ENCODE data around the gene ARMC5. TPM values are rescaled to one million over a fixed set of nuclear protein-coding genes. Genes with fewer than 3 reads are reported as not detected.

The ARMC5 gene
- polyA plus RNA-seq, 1 donor from 2014 or later = 27.6 TPM

DNA sequence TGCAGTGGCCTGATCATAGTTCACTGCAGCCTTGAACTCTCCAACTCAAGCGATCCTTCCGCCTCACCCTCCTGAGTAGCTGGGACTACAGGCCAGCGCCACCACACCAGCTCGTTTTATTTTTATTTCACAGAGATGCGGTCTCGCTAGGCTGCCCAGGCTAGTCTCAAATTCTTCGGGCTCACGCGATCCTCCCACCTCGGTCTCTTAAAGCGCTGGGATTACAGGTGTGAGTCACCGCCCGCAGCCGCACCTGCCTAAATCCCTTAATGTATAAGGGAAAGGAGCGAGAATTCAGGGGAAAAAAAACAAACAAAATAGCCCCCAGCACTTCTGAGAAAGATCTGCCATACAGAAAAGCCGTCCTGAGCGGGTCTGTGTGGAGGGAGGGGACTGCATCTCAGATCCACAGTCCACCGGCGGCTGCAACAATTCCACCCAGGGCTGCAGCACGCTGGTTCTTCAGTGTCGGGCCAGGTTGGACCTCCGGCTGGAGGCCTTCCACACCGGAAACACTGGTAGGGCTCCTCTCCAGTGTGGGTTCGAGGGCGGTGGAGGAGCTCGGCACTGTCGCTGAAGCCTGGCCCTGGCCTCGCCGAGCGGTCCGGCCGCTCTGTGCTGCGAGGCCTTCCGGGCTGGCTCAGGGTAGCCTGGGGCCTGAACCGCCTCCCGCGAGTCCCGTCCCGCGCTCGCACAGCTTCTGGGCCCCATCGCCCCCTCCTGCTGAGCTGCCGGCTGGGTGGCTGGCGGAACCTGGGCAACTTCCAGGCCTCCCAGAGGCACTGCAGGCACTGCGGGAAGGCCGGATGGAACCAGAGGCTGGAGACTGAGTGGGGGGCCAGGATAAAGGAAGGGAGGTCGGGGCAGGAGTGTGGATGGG is 23.7 kb upstream of the ARMC5 start:
- H2AFZ ChIP-seq (ENCODE audit: low read depth, low read length) = no peak overlapping the region
- H3K9me2 ChIP-seq (ENCODE audit: insufficient read depth, low read length) = no peaks in the 10 kb centered on the region
- H3K4me3 ChIP-seq (ENCODE audit: low read length) = no peak overlapping the region

DNA sequence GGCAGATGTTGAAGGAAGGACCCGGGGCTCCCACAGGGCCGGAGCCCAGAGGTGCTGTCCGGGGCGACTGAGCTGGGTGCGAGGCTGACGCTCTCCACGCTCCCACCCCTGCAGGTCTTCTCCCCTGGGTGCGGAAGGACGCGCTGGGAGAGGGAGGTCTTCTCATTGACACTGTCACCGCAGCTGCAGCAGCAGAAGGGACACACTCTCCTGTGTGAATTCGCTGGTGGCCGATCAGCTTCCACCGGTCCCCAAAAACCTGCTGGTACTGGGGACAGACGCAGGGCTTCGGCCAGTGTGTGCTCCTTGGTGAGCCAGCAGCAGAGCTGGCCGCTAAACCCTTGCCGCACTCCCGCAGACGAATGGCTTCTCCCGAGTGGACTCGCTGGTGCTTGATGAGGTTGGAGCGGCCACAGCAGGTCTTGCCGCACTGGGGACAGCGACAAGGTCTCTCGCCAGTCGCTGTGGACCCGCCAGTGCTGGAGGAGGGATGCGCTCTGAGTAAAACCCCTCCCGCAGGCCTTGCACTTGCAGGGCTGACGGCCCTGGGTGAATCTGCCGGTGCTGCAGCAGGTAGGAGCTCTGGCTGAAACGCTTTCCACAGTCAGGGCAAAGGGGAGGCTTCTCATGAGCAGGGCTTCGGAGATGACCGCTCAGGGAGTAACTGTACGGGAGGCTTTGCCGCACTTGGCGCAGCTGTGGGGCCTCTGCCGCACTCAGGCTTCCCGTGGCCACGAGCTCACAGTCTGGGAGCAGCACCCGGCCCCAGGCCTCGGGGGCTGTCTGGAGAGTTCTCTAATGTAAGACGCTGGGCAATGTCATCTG is 22.9 kb upstream of the ARMC5 start:
- no peak overlapping the region for H2AFZ ChIP-seq (ENCODE audit: low read depth, low read length)
- no peaks in the 10 kb centered on the region for H3K9me3 ChIP-seq (ENCODE audit: low read length)
- no peaks in the 10 kb centered on the region for H3K36me3 ChIP-seq (ENCODE audit: insufficient read depth, low read length)
- H3K9me2 ChIP-seq (ENCODE audit: insufficient read depth, low read length) = no peaks in the 10 kb centered on the region
- no peak overlapping the region for H3K4me2 ChIP-seq (ENCODE audit: low read length)
- H3K9ac ChIP-seq (ENCODE audit: low read length) = no peak overlapping the region
- H3K4me3 ChIP-seq (ENCODE audit: low read length) = no peak overlapping the region
- no peak overlapping the region for H3K27ac ChIP-seq (ENCODE audit: low read length)
- H3K79me2 ChIP-seq (replicated peaks; ENCODE audit: insufficient read depth, low read length) = no peaks in the 10 kb centered on the region
- H4K20me1 ChIP-seq (ENCODE audit: insufficient read depth) = no peaks in the 10 kb centered on the region
- no peaks in the 10 kb centered on the region for H3K27me3 ChIP-seq (ENCODE audit: insufficient read depth, low read depth, low read length)
- H3F3A ChIP-seq (ENCODE audit: insufficient read depth, low read length, poor library complexity, severe bottlenecking) = no peaks in the 10 kb centered on the region
- TF ChIP-seq EP300 (conservative IDR thresholded peaks at IDR 0.05; ENCODE audit: poor library complexity, severe bottlenecking) (no peak), EZH2 (IDR thresholded peaks at IDR 0.05; ENCODE audit: borderline replicate concordance, insufficient read depth, low read length, poor library complexity, severe bottlenecking) (no peak), POLR2AphosphoS5 (IDR thresholded peaks at IDR 0.05) (no peak), TAF1 (IDR thresholded peaks at IDR 0.05; ENCODE audit: low read depth) (no peak), SMC3 (conservative IDR thresholded peaks at IDR 0.05; ENCODE audit: poor library complexity) (no peak)
- TF ChIP-seq, protein P1, sequence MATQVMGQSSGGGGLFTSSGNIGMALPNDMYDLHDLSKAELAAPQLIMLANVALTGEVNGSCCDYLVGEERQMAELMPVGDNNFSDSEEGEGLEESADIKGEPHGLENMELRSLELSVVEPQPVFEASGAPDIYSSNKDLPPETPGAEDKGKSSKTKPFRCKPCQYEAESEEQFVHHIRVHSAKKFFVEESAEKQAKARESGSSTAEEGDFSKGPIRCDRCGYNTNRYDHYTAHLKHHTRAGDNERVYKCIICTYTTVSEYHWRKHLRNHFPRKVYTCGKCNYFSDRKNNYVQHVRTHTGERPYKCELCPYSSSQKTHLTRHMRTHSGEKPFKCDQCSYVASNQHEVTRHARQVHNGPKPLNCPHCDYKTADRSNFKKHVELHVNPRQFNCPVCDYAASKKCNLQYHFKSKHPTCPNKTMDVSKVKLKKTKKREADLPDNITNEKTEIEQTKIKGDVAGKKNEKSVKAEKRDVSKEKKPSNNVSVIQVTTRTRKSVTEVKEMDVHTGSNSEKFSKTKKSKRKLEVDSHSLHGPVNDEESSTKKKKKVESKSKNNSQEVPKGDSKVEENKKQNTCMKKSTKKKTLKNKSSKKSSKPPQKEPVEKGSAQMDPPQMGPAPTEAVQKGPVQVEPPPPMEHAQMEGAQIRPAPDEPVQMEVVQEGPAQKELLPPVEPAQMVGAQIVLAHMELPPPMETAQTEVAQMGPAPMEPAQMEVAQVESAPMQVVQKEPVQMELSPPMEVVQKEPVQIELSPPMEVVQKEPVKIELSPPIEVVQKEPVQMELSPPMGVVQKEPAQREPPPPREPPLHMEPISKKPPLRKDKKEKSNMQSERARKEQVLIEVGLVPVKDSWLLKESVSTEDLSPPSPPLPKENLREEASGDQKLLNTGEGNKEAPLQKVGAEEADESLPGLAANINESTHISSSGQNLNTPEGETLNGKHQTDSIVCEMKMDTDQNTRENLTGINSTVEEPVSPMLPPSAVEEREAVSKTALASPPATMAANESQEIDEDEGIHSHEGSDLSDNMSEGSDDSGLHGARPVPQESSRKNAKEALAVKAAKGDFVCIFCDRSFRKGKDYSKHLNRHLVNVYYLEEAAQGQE (IDR thresholded peaks at IDR 0.05; ENCODE audit: borderline replicate concordance) = no peak
- TF ChIP-seq, protein P2, sequence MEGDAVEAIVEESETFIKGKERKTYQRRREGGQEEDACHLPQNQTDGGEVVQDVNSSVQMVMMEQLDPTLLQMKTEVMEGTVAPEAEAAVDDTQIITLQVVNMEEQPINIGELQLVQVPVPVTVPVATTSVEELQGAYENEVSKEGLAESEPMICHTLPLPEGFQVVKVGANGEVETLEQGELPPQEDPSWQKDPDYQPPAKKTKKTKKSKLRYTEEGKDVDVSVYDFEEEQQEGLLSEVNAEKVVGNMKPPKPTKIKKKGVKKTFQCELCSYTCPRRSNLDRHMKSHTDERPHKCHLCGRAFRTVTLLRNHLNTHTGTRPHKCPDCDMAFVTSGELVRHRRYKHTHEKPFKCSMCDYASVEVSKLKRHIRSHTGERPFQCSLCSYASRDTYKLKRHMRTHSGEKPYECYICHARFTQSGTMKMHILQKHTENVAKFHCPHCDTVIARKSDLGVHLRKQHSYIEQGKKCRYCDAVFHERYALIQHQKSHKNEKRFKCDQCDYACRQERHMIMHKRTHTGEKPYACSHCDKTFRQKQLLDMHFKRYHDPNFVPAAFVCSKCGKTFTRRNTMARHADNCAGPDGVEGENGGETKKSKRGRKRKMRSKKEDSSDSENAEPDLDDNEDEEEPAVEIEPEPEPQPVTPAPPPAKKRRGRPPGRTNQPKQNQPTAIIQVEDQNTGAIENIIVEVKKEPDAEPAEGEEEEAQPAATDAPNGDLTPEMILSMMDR (IDR thresholded peaks at IDR 0.05; ENCODE audit: poor library complexity, severe bottlenecking) = no peak

More for the DNA sequence above, 23.7 kb upstream of the ARMC5 start:
- Histone ChIP-seq H3K27ac (ENCODE audit: low read length) (no peak overlapping the region), H3F3A (ENCODE audit: insufficient read depth, low read length, poor library complexity, severe bottlenecking) (no peaks in the 10 kb centered on the region), H3K36me3 (ENCODE audit: insufficient read depth, low read length) (no peaks in the 10 kb centered on the region), H3K79me2 (replicated peaks; ENCODE audit: insufficient read depth, low read length) (no peaks in the 10 kb centered on the region), H3K9me3 (ENCODE audit: low read length) (no peaks in the 10 kb centered on the region), H4K20me1 (ENCODE audit: insufficient read depth) (no peaks in the 10 kb centered on the region), H3K9ac (ENCODE audit: low read length) (no peak overlapping the region), H3K27me3 (ENCODE audit: insufficient read depth, low read depth, low read length) (no peaks in the 10 kb centered on the region), H3K4me2 (ENCODE audit: low read length) (no peak overlapping the region)
- TF ChIP-seq POLR2AphosphoS5 (IDR thresholded peaks at IDR 0.05) = no peak
- TF ChIP-seq RAD21 (conservative IDR thresholded peaks at IDR 0.05) = no peak
- TF ChIP-seq, protein P2 (IDR thresholded peaks at IDR 0.05; ENCODE audit: poor library complexity, severe bottlenecking) = no peak
- TF ChIP-seq EP300 (conservative IDR thresholded peaks at IDR 0.05; ENCODE audit: poor library complexity, severe bottlenecking) = no peak
- no peak for TF ChIP-seq MXI1 (conservative IDR thresholded peaks at IDR 0.05; ENCODE audit: poor library complexity, severe bottlenecking)
- no peak for TF ChIP-seq TAF1 (IDR thresholded peaks at IDR 0.05; ENCODE audit: low read depth)
- TF ChIP-seq, protein P1 (IDR thresholded peaks at IDR 0.05; ENCODE audit: borderline replicate concordance) = no peak
- TF ChIP-seq EZH2 (IDR thresholded peaks at IDR 0.05; ENCODE audit: borderline replicate concordance, insufficient read depth, low read length, poor library complexity, severe bottlenecking) = no peak
- no peak for TF ChIP-seq SMC3 (conservative IDR thresholded peaks at IDR 0.05; ENCODE audit: poor library complexity)

All from neural cell (in vitro differentiated cells).